H1 (cell line): ENCODE data around the gene MAGI1. TPM values are rescaled to one million over a fixed set of nuclear protein-coding genes. Genes with fewer than 3 reads are reported as not detected.

ENCODE experiments used
- CBX5 ChIP-seq: fragments of 300-800, 300-1000 bp; sonication (generic); IDR thresholded peaks from 2 replicates; pipeline ENCODE4 v1.7.1; 2016; ENCODE audit warnings: antibody characterized with exemption, low read length, low read depth
- CEBPB ChIP-seq: IDR thresholded peaks from 2 replicates; pipeline ENCODE4 v1.6.1; 2012; ENCODE audit warnings: low read depth, low read length
- CHD1 ChIP-seq: IDR thresholded peaks from 2 replicates; pipeline ENCODE4 v1.6.1; 2012; ENCODE audit warnings: low read depth, low read length, improper control_type of control experiment
- EP300 ChIP-seq, 2 experiments: IDR thresholded peaks; 1 replicate in 1 of 2; 2 replicates in 1 of 2; pipeline ENCODE4 v1.6.1; 2011 to 2012; ENCODE audit warnings: low read depth in 2 of 2, low read length in 2 of 2, mild to moderate bottlenecking in 2 of 2, borderline replicate concordance in 1 of 2, inconsistent platforms in 1 of 2, moderate library complexity in 1 of 2
- HDAC2 ChIP-seq, 2 experiments: fragments of 300-600 bp in 1 of 2; sonication (generic) in 1 of 2; IDR thresholded peaks; 2 replicates each; pipeline ENCODE4 v1.6.1; 2011 to 2012; ENCODE audit warnings: low read depth in 2 of 2, low read length in 2 of 2, mild to moderate bottlenecking in 2 of 2, moderate library complexity in 2 of 2, borderline replicate concordance in 1 of 2, inconsistent platforms in 1 of 2
- KDM1A ChIP-seq: fragments of 200-600, 300-600 bp; sonication (generic); IDR thresholded peaks from 2 replicates; pipeline ENCODE4 v1.7.1; 2016; ENCODE audit warnings: mild to moderate bottlenecking, low read length, borderline replicate concordance
- PHF8 ChIP-seq: fragments of 200-600 bp; sonication (generic); conservative IDR thresholded peaks from 2 replicates; pipeline ENCODE4 v1.7.1; 2012; ENCODE audit warnings: low read depth, mild to moderate bottlenecking, inconsistent platforms, low read length, moderate library complexity
- POLR2A ChIP-seq, 2 experiments: IDR thresholded peaks; 1 replicate in 1 of 2; 2 replicates in 1 of 2; pipeline ENCODE4 v1.6.1; 2011; ENCODE audit warnings: low read depth in 2 of 2, low read length in 2 of 2, mild to moderate bottlenecking in 2 of 2; ENCODE audit errors: control extremely low read depth in 1 of 2
- POU5F1 ChIP-seq: IDR thresholded peaks from 2 replicates; pipeline ENCODE4 v1.6.1; 2011; ENCODE audit warnings: low read depth, mild to moderate bottlenecking, low read length, moderate library complexity
- RBBP5 ChIP-seq: IDR thresholded peaks from 2 replicates; pipeline ENCODE4 v1.7.1; 2012; ENCODE audit warnings: low read depth, mild to moderate bottlenecking, inconsistent platforms, low read length, moderate library complexity, borderline replicate concordance
- RFX5 ChIP-seq: IDR thresholded peaks from 2 replicates; pipeline ENCODE4 v1.6.1; 2011; ENCODE audit warnings: low read depth, low read length, improper control_type of control experiment, borderline replicate concordance
- SIX5 ChIP-seq: IDR thresholded peaks from 2 replicates; pipeline ENCODE4 v1.6.1; 2011; ENCODE audit warnings: mild to moderate bottlenecking, low read depth, low read length
- SP4 ChIP-seq: IDR thresholded peaks from 2 replicates; pipeline ENCODE4 v1.6.1; 2012; ENCODE audit warnings: low read length, inconsistent platforms
- TCF12 ChIP-seq: IDR thresholded peaks from 2 replicates; pipeline ENCODE4 v1.6.1; 2011; ENCODE audit warnings: low read depth, mild to moderate bottlenecking, low read length
- polyA plus RNA-seq, 7 experiments: library from polyadenylated mRNA; depleted of rRNA in 3 of 7; stranded (reverse) in 5 of 7; unstranded in 2 of 7; fragments of >200 nt in 5 of 7; fragments of 200-250 nt in 2 of 7; gene quantifications; 1 replicate in 5 of 7; 2 replicates in 1 of 7; 4 replicates in 1 of 7; pipeline versions ENCODE4 v1.2.1 to v1.2.3, GENCODE V29; 2011 to 2013; ENCODE audit warnings: missing spikeins in 2 of 7, mixed read lengths in 2 of 7
- total RNA-seq: library from RNA; stranded (reverse); fragmentation: NEBNext Ultra II Directional; extraction: Animal tissue kit (Norgen Biotek cat#: 25700); gene quantifications from 2 replicates; pipeline ENCODE4 v1.2.1, GENCODE V29; 2021
- TF ChIP-seq, protein P1 (sequence below), 3 experiments: IDR thresholded peaks; 1 replicate in 2 of 3; 2 replicates in 1 of 3; pipeline versions ENCODE4 v1.5.1 to v1.6.1; 2011; ENCODE audit warnings: low read length in 3 of 3, mild to moderate bottlenecking in 3 of 3, inconsistent platforms in 2 of 3, low read depth in 1 of 3, moderate library complexity in 1 of 3; ENCODE audit not compliant: insufficient read depth in 1 of 3; ENCODE audit errors: control extremely low read depth in 1 of 3

MAGI1 gene
- total and polyA plus RNA-seq, 2 of the 8 experiments (the other 6 are each of a cell fraction or from before 2014, with no cell fraction given): 19.8 to 78.0 TPM

DNA sequence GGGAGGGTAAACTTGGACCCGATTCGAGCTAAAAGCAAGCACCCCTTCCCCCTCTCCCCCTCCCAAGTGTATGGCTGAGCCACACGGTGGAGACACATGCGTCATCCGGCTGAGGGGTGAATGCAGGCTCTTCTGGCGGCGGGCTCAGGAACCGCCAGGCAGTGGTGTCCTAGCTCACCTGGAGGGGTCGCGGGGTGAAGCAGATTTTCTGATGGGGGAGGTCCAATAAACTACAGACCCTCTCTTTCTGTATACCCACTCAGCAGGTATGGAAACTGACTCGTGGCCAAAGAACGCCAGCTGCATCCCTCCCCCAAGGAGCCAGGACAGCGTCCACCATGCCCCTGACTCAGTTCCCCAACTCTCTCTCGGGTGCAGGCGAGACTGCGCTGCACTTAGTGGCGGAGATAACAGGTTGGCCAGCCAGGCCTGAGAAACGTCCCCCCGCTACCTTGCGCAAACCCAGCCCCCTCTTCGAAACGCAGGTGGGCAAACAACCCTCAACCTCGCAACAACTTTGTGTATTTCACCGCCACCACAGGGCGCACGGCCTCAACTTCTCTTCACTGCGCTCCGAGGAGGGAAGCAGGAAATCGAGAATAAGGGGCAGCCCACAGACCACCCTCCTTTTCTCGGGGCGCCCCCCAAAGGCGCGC lies 1.3 kb downstream of the MAGI1 start (continued):
- TF ChIP-seq, protein P1, sequence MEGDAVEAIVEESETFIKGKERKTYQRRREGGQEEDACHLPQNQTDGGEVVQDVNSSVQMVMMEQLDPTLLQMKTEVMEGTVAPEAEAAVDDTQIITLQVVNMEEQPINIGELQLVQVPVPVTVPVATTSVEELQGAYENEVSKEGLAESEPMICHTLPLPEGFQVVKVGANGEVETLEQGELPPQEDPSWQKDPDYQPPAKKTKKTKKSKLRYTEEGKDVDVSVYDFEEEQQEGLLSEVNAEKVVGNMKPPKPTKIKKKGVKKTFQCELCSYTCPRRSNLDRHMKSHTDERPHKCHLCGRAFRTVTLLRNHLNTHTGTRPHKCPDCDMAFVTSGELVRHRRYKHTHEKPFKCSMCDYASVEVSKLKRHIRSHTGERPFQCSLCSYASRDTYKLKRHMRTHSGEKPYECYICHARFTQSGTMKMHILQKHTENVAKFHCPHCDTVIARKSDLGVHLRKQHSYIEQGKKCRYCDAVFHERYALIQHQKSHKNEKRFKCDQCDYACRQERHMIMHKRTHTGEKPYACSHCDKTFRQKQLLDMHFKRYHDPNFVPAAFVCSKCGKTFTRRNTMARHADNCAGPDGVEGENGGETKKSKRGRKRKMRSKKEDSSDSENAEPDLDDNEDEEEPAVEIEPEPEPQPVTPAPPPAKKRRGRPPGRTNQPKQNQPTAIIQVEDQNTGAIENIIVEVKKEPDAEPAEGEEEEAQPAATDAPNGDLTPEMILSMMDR (IDR thresholded peaks at IDR 0.05; ENCODE audit: control extremely low read depth in 1 of 3, insufficient read depth in 1 of 3, low read depth in 1 of 3, low read length in 3 of 3): peak; percentile 41 to 62 (median 56)
- no peak for TF ChIP-seq KDM1A
- no peak for TF ChIP-seq CHD1
- no peak for TF ChIP-seq TCF12
- no peak for TF ChIP-seq CEBPB
- no peak for TF ChIP-seq RFX5
- TF ChIP-seq HDAC2 (IDR thresholded peaks at IDR 0.05; ENCODE audit: borderline replicate concordance in 1 of 2, low read depth in 2 of 2, low read length in 2 of 2): no peak
- TF ChIP-seq PHF8: no peak
- no peak for TF ChIP-seq POU5F1
- TF ChIP-seq SP4: no peak
- TF ChIP-seq RBBP5: no peak; the same call in 1 of the 2 replicates
- TF ChIP-seq SIX5: no peak
- TF ChIP-seq CBX5: no peak
- no peak for TF ChIP-seq EP300 (IDR thresholded peaks at IDR 0.05; ENCODE audit: borderline replicate concordance in 1 of 2, low read depth in 2 of 2, low read length in 2 of 2)
- peak in 1 of 2 experiments; percentile 50; a peak in 1 of 3 replicates for TF ChIP-seq POLR2A (IDR thresholded peaks at IDR 0.05; ENCODE audit: control extremely low read depth in 1 of 2, low read depth in 2 of 2, low read length in 2 of 2)
